NT2/D1 (cell line): Measurements from ENCODE around the gene KCNK7.

Experiments
- YY1 ChIP-seq: IDR thresholded peaks from 2 replicates; pipeline ENCODE4 v1.6.1; 2011; ENCODE audit not compliant: insufficient read length, insufficient read depth
- ZNF274 ChIP-seq: IDR thresholded peaks from 2 replicates; pipeline ENCODE4 v1.6.1; 2011; ENCODE audit warnings: mild to moderate bottlenecking, low read depth, low read length

DNA sequence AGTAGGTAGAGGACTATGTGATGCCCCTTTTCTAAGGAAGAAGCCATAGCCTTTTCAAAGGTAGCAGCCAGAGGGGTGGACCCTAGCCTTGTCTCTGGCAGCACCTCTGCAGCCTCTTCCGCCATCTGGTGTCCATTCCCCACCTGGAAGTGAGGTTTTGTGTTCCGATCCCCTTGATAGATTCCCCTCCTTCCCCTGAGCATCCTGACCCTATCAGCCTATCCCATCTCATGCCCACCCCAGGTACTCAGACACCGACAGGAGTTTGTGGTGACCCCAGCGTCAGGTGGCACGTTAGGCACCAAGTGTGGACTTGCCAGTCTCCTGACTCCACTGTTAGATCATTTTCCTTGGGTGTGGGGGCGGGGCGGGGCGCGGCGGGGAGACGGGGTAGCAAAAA is 23.7 kb downstream of the KCNK7 start:
- TF ChIP-seq YY1 (no peak), ZNF274 (no peak)
